Hepatocyte (in vitro differentiated cells): ENCODE measurements around the gene PMM1. TPM values are rescaled to one million over a fixed set of nuclear protein-coding genes. Genes with fewer than 3 reads are reported as not detected.

Experiments used
- DNase-seq: peaks from one replicate; pipeline ENCODE4 v3.0.0-alpha.2; 2016; ENCODE audit warnings: low spot score
- H2AFZ ChIP-seq: fragments of 200-600 bp; sonication (generic); 2 replicates; pipeline ENCODE4 v1.6.0; 2016; ENCODE audit warnings: antibody characterized with exemption, mild to moderate bottlenecking
- H3K27ac ChIP-seq: fragments of 200-600 bp; sonication (generic); 2 replicates; pipeline ENCODE4 v1.5.1; 2016; ENCODE audit warnings: mild to moderate bottlenecking
- H3K27me3 ChIP-seq: fragments of 200-600 bp; sonication (generic); 2 replicates; pipeline ENCODE4 v1.6.1; 2016
- H3K36me3 ChIP-seq: fragments of 200-600 bp; sonication (generic); replicated peaks from 2 replicates; pipeline ENCODE4 v1.5.1; 2016; ENCODE audit warnings: low read depth; ENCODE audit not compliant: insufficient read depth
- H3K4me1 ChIP-seq: fragments of 200-600 bp; sonication (generic); 2 replicates; pipeline ENCODE4 v1.5.1; 2016; ENCODE audit warnings: mild to moderate bottlenecking, moderate library complexity; ENCODE audit not compliant: insufficient read depth
- H3K4me2 ChIP-seq: fragments of 200-600 bp; sonication (generic); 2 replicates; pipeline ENCODE4 v1.6.0; 2016
- H3K4me3 ChIP-seq: fragments of 200-600 bp; sonication (generic); 2 replicates; pipeline ENCODE4 v1.5.1; 2016; ENCODE audit warnings: mild to moderate bottlenecking
- H3K79me2 ChIP-seq: fragments of 200-600 bp; sonication (generic); 2 replicates; pipeline ENCODE4 v1.6.0; 2017; ENCODE audit warnings: mild to moderate bottlenecking
- H3K9me2 ChIP-seq: fragments of 200-600 bp; sonication (generic); replicated peaks from 2 replicates; pipeline ENCODE4 v1.6.0; 2017; ENCODE audit warnings: mild to moderate bottlenecking; ENCODE audit not compliant: insufficient read depth
- H3K9me3 ChIP-seq: fragments of 200-600 bp; sonication (generic); 2 replicates; pipeline ENCODE4 v1.5.1; 2016; ENCODE audit warnings: low read depth, mild to moderate bottlenecking
- H4K20me1 ChIP-seq: fragments of 200-600 bp; sonication (generic); 2 replicates; pipeline ENCODE4 v1.6.0; 2016; ENCODE audit warnings: mild to moderate bottlenecking; ENCODE audit not compliant: insufficient read depth, poor library complexity, severe bottlenecking
- CTCF ChIP-seq: fragments of 200-600 bp; sonication (generic); IDR thresholded peaks from 2 replicates; pipeline ENCODE4 v1.5.1; 2016; ENCODE audit warnings: antibody characterized with exemption, mild to moderate bottlenecking; ENCODE audit not compliant: poor library complexity
- EZH2 ChIP-seq: fragments of 200-600 bp; sonication (generic); IDR thresholded peaks from 2 replicates; pipeline ENCODE4 v1.6.1; 2016; ENCODE audit warnings: antibody characterized with exemption, mild to moderate bottlenecking, borderline replicate concordance
- EZH2phosphoT487 ChIP-seq: fragments of 200-600 bp; sonication (generic); IDR thresholded peaks from one replicate; pipeline ENCODE4 v1.6.1; 2018; ENCODE audit warnings: antibody characterized with exemption, mild to moderate bottlenecking, low read depth, moderate library complexity; ENCODE audit not compliant: unreplicated experiment, severe bottlenecking
- WGBS: methylation state at CpG from one replicate; pipeline ENCODE4 v1.1.6; 2016; ENCODE audit warnings: low lambda C conversion rate; ENCODE audit errors: missing lambda C conversion rate; 5-methylcytosine and 5-hydroxymethylcytosine counted together
- polyA plus RNA-seq: library from polyadenylated mRNA; unstranded; fragments of >200 nt; fragmentation: Nextera tagmentation; extraction: Ambion mirVana; gene quantifications from 2 replicates; pipeline ENCODE4 v1.2.1, GENCODE V29; 2016
- total RNA-seq: library from RNA; depleted of rRNA; stranded (reverse); fragments of >200 nt; gene quantifications from 2 replicates; pipeline ENCODE4 v1.2.3, GENCODE V29; 2014

PMM1 gene
- total and polyA plus RNA-seq, 2 experiments from 2014 or later = 36.5 to 68.7 TPM

- Histone ChIP-seq H3K9me3 (no peaks in the 10 kb centered on the region), H3K36me3 (no peaks in the 10 kb centered on the region), H3K79me2 (no peaks in the 10 kb centered on the region), H3K27ac (no peak overlapping the region), H3K4me1 (no peaks in the 10 kb centered on the region), H3K4me2 (no peak overlapping the region), H3K9me2 (no peaks in the 10 kb centered on the region), H3K4me3 (no peak overlapping the region), H2AFZ (no peak overlapping the region), H4K20me1 (no peaks in the 10 kb centered on the region), H3K27me3 (no peaks in the 10 kb centered on the region)
- DNase-seq = no peak
- TF ChIP-seq EZH2phosphoT487 = no peak
- no peak for TF ChIP-seq EZH2
- no peak for TF ChIP-seq CTCF
- 83% methylated on average over 8 of the region's 8 CpGs for WGBS
Measured at GRCh38 chr22:41598891-41599635, 9.4 kb upstream of the PMM1 start.

- Histone ChIP-seq H3K9me3 (no peaks in the 10 kb centered on the region), H3K79me2 (no peaks in the 10 kb centered on the region), H3K27me3 (no peaks in the 10 kb centered on the region), H3K4me3 (no peak overlapping the region), H3K36me3 (no peaks in the 10 kb centered on the region), H3K27ac (no peak overlapping the region), H3K9me2 (no peaks in the 10 kb centered on the region), H3K4me1 (no peaks in the 10 kb centered on the region), H2AFZ (no peak overlapping the region), H3K4me2 (no peak overlapping the region), H4K20me1 (no peaks in the 10 kb centered on the region)
- DNase-seq = no peak
- 78% methylated on average over 5 of the region's 5 CpGs for WGBS
- TF ChIP-seq EZH2 (no peak), EZH2phosphoT487 (no peak), CTCF (no peak)
Measured at GRCh38 chr22:41598081-41598480, 8.4 kb upstream of the PMM1 start.

GRCh38 chr22:41597635-41597953, 8.0 kb upstream of the PMM1 start:
- WGBS = 65% methylated on average over 2 of the region's 2 CpGs
- no peaks in the 10 kb centered on the region for H4K20me1 ChIP-seq
- no peak overlapping the region for H2AFZ ChIP-seq
- no peaks in the 10 kb centered on the region for H3K4me1 ChIP-seq
- DNase-seq = no peak
- no peak overlapping the region for H3K27ac ChIP-seq
- H3K4me3 ChIP-seq = no peak overlapping the region
- no peaks in the 10 kb centered on the region for H3K36me3 ChIP-seq
- no peaks in the 10 kb centered on the region for H3K9me3 ChIP-seq
- no peaks in the 10 kb centered on the region for H3K9me2 ChIP-seq
- no peaks in the 10 kb centered on the region for H3K27me3 ChIP-seq
- TF ChIP-seq EZH2phosphoT487 (no peak), EZH2 (no peak), CTCF (no peak)
- no peak overlapping the region for H3K4me2 ChIP-seq
- H3K79me2 ChIP-seq = no peaks in the 10 kb centered on the region
